Osteoblast (primary cell): Measurements from ENCODE around the gene NOXO1. TPM values are rescaled to one million over a fixed set of nuclear protein-coding genes. Genes with fewer than 3 reads are reported as not detected.
A peak's percentile ranks its signal among the peaks of the same experiment; 100 is the strongest.

Experiments used
- DNase-seq: peaks from one replicate; pipeline ENCODE4 v3.0.0; 2011; ENCODE audit warnings: low spot score, mixed read lengths; ENCODE audit not compliant: insufficient read length; ENCODE audit errors: missing footprints
- H2AFZ ChIP-seq: 2 replicates; pipeline ENCODE4 v1.6.0; 2011; ENCODE audit warnings: mild to moderate bottlenecking, low read length
- H3K27ac ChIP-seq: 2 replicates; pipeline ENCODE4 v1.5.1; 2011; ENCODE audit warnings: mild to moderate bottlenecking, low read depth, low read length, moderate library complexity
- H3K27me3 ChIP-seq: 2 replicates; pipeline ENCODE4 v1.6.0; 2012; ENCODE audit warnings: mild to moderate bottlenecking, control low read depth, inconsistent platforms, low read length, moderate library complexity; ENCODE audit not compliant: insufficient read depth
- H3K36me3 ChIP-seq: 2 replicates; pipeline ENCODE4 v1.5.1; 2011; ENCODE audit warnings: mild to moderate bottlenecking, low read length, control low read depth, moderate library complexity; ENCODE audit not compliant: insufficient read depth
- H3K4me1 ChIP-seq: 2 replicates; pipeline ENCODE4 v1.5.1; 2011; ENCODE audit warnings: mild to moderate bottlenecking, low read length, control low read depth, moderate library complexity; ENCODE audit not compliant: insufficient read depth
- H3K4me2 ChIP-seq: 2 replicates; pipeline ENCODE4 v1.6.0; 2011; ENCODE audit warnings: mild to moderate bottlenecking, low read length; ENCODE audit not compliant: insufficient read depth
- H3K4me3 ChIP-seq: fragments of 200-600 bp; sonication (generic); 3 replicates; pipeline ENCODE4 v1.5.1; 2012; ENCODE audit warnings: mild to moderate bottlenecking, low read length, inconsistent platforms; ENCODE audit not compliant: insufficient read depth
- H3K79me2 ChIP-seq: 2 replicates; pipeline ENCODE4 v1.6.0; 2012; ENCODE audit warnings: mild to moderate bottlenecking, low read length, control low read depth, inconsistent platforms; ENCODE audit not compliant: insufficient read depth
- H3K9me3 ChIP-seq: 2 replicates; pipeline ENCODE4 v1.5.1; 2011; ENCODE audit warnings: low read depth, low read length, control low read depth
- H4K20me1 ChIP-seq: 2 replicates; pipeline ENCODE4 v1.6.0; 2012; ENCODE audit warnings: mild to moderate bottlenecking, low read length, control low read depth; ENCODE audit not compliant: insufficient read depth
- CTCF ChIP-seq: IDR thresholded peaks from 2 replicates; pipeline ENCODE4 v1.5.1; 2011; ENCODE audit warnings: mild to moderate bottlenecking, low read depth, low read length, moderate library complexity; ENCODE audit errors: extremely low read depth
- total RNA-seq: library from RNA; depleted of rRNA; stranded (reverse); fragments of >200 nt; gene quantifications from 2 replicates; pipeline ENCODE4 v1.2.3, GENCODE V29; 2012

The NOXO1 gene
- total RNA-seq, 1 donor: under 0.01 TPM

- H3K27ac ChIP-seq: no peak overlapping the region
- peaks cover 26% of the 10 kb centered on the region for H3K36me3 ChIP-seq
- H3K9me3 ChIP-seq: no peaks in the 10 kb centered on the region
- no peak overlapping the region for H3K4me3 ChIP-seq
- no peak for TF ChIP-seq CTCF
- H3K27me3 ChIP-seq: peaks cover 29% of the 10 kb centered on the region
- peaks cover 20% of the 10 kb centered on the region for H4K20me1 ChIP-seq
- DNase-seq: peak; percentile 86
- no peak overlapping the region for H3K4me2 ChIP-seq
- H2AFZ ChIP-seq: no peak overlapping the region
- peaks cover 20% of the 10 kb centered on the region for H3K79me2 ChIP-seq
- H3K4me1 ChIP-seq: peaks cover 5% of the 10 kb centered on the region
These were observed 4.1 kb downstream of the NOXO1 start for GRCh38 chr16:1976951-1977874.

GRCh38 chr16:1976216-1976520 lies 5.1 kb downstream of the NOXO1 start:
- Histone ChIP-seq H3K36me3 (peaks cover 26% of the 10 kb centered on the region), H3K27me3 (peaks cover 18% of the 10 kb centered on the region), H2AFZ (no peak overlapping the region), H3K4me1 (peaks cover 5% of the 10 kb centered on the region), H3K4me3 (no peak overlapping the region), H3K4me2 (no peak overlapping the region), H4K20me1 (peaks cover 15% of the 10 kb centered on the region), H3K79me2 (peaks cover 23% of the 10 kb centered on the region), H3K9me3 (no peaks in the 10 kb centered on the region), H3K27ac (no peak overlapping the region)
- DNase-seq: peak; percentile 72
- TF ChIP-seq CTCF: no peak

GRCh38 chr16:1975432-1976215 lies 5.6 kb downstream of the NOXO1 start:
- H3K27ac ChIP-seq: no peak overlapping the region
- H3K36me3 ChIP-seq: peaks cover 26% of the 10 kb centered on the region
- TF ChIP-seq CTCF: no peak
- H2AFZ ChIP-seq: no peak overlapping the region
- peaks cover 10% of the 10 kb centered on the region for H3K4me1 ChIP-seq
- DNase-seq: peak; percentile 55
- no peak overlapping the region for H3K4me2 ChIP-seq
- H3K9me3 ChIP-seq: no peaks in the 10 kb centered on the region
- peaks cover 15% of the 10 kb centered on the region for H4K20me1 ChIP-seq
- peaks cover 13% of the 10 kb centered on the region for H3K27me3 ChIP-seq
- H3K4me3 ChIP-seq: no peak overlapping the region
- peaks cover 26% of the 10 kb centered on the region for H3K79me2 ChIP-seq
